Measurements from ENCODE around the gene RPEL1. TPM values are rescaled to one million over a fixed set of nuclear protein-coding genes. Genes with fewer than 3 reads are reported as not detected.
A peak's percentile ranks its signal among the peaks of the same experiment; 100 is the strongest.

Gene RPEL1
- total RNA-seq, 1 experiment from 2014 or later = 0.10 TPM

- no peaks in the 10 kb centered on the region for H3K79me2 ChIP-seq (ENCODE audit: insufficient read depth, low read length)
- no peak overlapping the region for H3K4me3 ChIP-seq (replicated peaks in 1 of 2; ENCODE audit: low read depth in 1 of 2, low read length in 2 of 2)
- DNase-seq (ENCODE audit: low read depth, low spot score) = no peak
- peak overlapping the region; percentile 95 for H2AFZ ChIP-seq (ENCODE audit: low read depth, low read length, poor library complexity, severe bottlenecking)
- peak overlapping the region; percentile 82 for H3K4me2 ChIP-seq (ENCODE audit: low read length)
- H3K27ac ChIP-seq (ENCODE audit: low read depth, low read length) = peak overlapping the region; percentile 33; the same call in 1 of the 2 replicates
- no peaks in the 10 kb centered on the region for H4K20me1 ChIP-seq (ENCODE audit: insufficient read depth)
- no peak overlapping the region for H3K9ac ChIP-seq (ENCODE audit: low read length)
- H3K9me3 ChIP-seq (ENCODE audit: control insufficient read depth in 1 of 2, insufficient read depth in 1 of 2, low read depth in 1 of 2, low read length in 2 of 2) = peaks cover 0 to 4% of the 10 kb centered on the region in 2 experiments; a peak in 1 of 4 replicates
- H3K27me3 ChIP-seq (ENCODE audit: insufficient read depth, low read length) = no peaks in the 10 kb centered on the region
- ChIA-PET POLR2A (interaction anchor here (0.7 to 1.0 kb wide), 2 partner anchors 22 to 125 kb away, joined by 4 to 6 read pairs; no protein-coding TSS in a partner anchor), RAD21 (ENCODE audit: low non-redundant PET in 1 of 2, low total read pairs in 2 of 2, uncharacterized antibody in 2 of 2, unreplicated experiment in 2 of 2) (no interaction called here), CTCF (interaction anchor here (1.6 to 2.0 kb wide), 2 partner anchors 7 to 10 kb away, joined by 5 to 21 read pairs; no protein-coding TSS in a partner anchor)
- H3K9me2 ChIP-seq (ENCODE audit: insufficient read depth) = no peaks in the 10 kb centered on the region
- peaks cover 16 to 22% of the 10 kb centered on the region in 2 experiments for H3K4me1 ChIP-seq (ENCODE audit: control insufficient read depth in 1 of 2, insufficient read depth in 2 of 2, low read length in 2 of 2)
- intact Hi-C loops (cut with micrococcal nuclease) = loop anchor here (5.0 kb wide), 1 partner anchor 228 kb away; no protein-coding TSS in a partner anchor
- BruUV-seq (replicated peaks) = no TSS peak
- no peak for TF ChIP-seq POLR2A (IDR thresholded peaks at IDR 0.05; ENCODE audit: borderline replicate concordance, extremely low read depth, insufficient read depth, insufficient read length)
- no peak for TF ChIP-seq EZH2phosphoT487 (IDR thresholded peaks at IDR 0.05; ENCODE audit: borderline replicate concordance)
- no peak for TF ChIP-seq ELF1 (IDR thresholded peaks at IDR 0.05; ENCODE audit: borderline replicate concordance, low read depth)
- TF ChIP-seq SIN3A (IDR thresholded peaks at IDR 0.05; ENCODE audit: low read depth) = no peak
- TF ChIP-seq FOSL1 (IDR thresholded peaks at IDR 0.05; ENCODE audit: low read depth) = no peak
- TF ChIP-seq CEBPB (IDR thresholded peaks at IDR 0.05; ENCODE audit: low read depth) = no peak
- TF ChIP-seq ZFX (IDR thresholded peaks at IDR 0.05) = no peak
- no peak for TF ChIP-seq CTCF (IDR thresholded peaks at IDR 0.05 in 2 of 3, conservative IDR thresholded peaks at IDR 0.05 in 1 of 3; ENCODE audit: borderline replicate concordance in 1 of 3, insufficient read depth in 1 of 3, low read depth in 2 of 3, low read length in 2 of 3)
- no peak for TF ChIP-seq REST (IDR thresholded peaks at IDR 0.05; ENCODE audit: low read depth)
- TF ChIP-seq EZH2 (IDR thresholded peaks at IDR 0.05) = no peak
- TF ChIP-seq ZBTB33 (IDR thresholded peaks at IDR 0.05; ENCODE audit: extremely low read depth, insufficient replicate concordance, low read length) = no peak
- no peak for TF ChIP-seq ZNF274 (IDR thresholded peaks at IDR 0.05; ENCODE audit: low read depth, low read length)
- TF ChIP-seq SP1 (IDR thresholded peaks at IDR 0.05; ENCODE audit: low read depth) = no peak
- no peak for TF ChIP-seq TCF7L2 (IDR thresholded peaks at IDR 0.05; ENCODE audit: borderline replicate concordance, extremely low read depth, insufficient read depth, insufficient read length)
- H3K36me3 ChIP-seq (ENCODE audit: control insufficient read depth in 1 of 2, insufficient read depth in 2 of 2, low read length in 2 of 2) = no peaks in the 10 kb centered on the region
- no peak for ATAC-seq
These were observed 8.4 kb downstream of the RPEL1 start for GRCh38 chr10:103254113-103254512.

Measured in HCT116 (cell line).